Measurements from ENCODE around the gene PRXL2C.

PRXL2C gene

DNA sequence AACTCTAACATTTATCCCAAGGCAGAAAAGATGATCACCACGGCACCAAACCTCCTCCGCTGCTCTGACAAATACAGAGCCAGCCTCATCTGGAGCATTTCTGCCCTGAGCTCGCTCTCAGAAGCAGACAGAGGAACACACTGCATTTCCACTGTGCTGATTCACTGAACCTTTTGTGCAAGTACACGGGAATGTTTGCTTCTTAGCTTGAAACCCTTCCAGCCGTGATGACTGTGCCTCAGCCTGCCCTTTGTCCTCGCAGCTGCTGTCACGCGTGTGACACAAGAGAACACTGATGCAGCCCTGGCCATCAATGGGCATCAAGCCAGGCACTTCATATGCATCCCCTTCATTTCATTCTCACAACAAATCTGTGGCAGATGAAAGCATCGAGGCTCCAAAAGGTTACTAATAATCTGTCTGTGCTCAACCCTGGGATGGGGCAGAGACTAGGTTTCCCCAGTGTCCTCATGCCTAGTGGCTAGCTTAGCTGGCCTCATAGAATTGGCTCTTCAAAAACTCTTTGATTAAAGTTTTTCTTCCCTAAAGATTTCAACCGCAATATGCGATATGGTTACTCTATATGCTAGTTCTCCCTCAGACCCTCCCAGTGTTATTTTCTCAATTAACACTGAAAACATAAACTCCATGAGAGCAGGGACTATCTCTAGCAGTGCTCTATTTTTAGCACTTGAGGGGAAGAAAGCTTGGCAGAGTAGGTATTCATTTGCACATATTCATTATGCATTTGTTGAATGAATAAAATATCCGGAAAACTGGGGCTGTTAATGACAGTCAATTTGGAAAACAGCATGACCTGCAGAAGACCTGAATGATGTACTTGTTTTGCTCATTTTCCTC, 42.8 kb downstream of the PRXL2C start:
- DNase-seq, result no peak

DNA sequence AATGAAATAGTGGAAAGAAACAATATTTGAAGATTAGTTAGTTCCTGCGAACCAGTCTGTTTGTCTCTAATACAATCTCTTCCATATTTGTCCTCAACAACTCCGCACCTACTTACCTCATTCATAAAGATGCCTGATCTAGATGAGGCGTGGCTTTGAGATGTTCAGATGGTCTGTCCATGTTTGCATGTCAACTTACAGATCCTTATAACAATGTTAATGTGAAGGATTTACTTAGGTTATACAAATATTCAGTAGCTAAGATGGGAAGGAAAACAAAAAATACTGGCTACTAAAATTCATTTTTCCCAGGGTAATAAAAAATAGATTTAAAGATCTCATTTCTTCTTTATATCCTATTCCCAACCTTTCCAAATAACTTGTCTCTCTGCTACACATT, 43.8 kb downstream of the PRXL2C start:
- DNase-seq, result no peak

DNA sequence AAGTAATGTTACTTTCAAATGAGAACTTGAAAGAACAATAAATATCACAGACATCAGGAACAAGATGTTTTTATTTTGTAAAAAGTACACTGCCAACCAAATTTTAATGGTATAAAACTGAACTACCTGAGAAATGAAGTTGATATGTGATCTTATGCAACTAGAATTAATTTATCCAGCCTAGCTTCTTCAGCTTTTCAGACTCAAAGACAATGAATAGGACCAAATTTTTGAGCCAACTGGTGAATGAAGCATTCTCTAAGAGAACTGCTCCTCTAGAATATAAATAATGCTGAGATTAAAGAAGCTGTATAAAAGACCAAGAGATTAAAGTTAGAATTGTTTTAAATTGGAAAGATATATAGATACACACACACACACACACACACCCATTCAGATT, 45.4 kb downstream of the PRXL2C start:
- no peak for DNase-seq

GRCh38 chr9:96607971-96608370, 47.1 kb downstream of the PRXL2C start:
- DNase-seq, result no peak

- DNase-seq, result no peak
Observed at GRCh38 chr9:96605328-96605727, 49.8 kb downstream of the PRXL2C start.

GRCh38 chr9:96604004-96604319, 51.2 kb downstream of the PRXL2C start:
- no peak for DNase-seq

DNA sequence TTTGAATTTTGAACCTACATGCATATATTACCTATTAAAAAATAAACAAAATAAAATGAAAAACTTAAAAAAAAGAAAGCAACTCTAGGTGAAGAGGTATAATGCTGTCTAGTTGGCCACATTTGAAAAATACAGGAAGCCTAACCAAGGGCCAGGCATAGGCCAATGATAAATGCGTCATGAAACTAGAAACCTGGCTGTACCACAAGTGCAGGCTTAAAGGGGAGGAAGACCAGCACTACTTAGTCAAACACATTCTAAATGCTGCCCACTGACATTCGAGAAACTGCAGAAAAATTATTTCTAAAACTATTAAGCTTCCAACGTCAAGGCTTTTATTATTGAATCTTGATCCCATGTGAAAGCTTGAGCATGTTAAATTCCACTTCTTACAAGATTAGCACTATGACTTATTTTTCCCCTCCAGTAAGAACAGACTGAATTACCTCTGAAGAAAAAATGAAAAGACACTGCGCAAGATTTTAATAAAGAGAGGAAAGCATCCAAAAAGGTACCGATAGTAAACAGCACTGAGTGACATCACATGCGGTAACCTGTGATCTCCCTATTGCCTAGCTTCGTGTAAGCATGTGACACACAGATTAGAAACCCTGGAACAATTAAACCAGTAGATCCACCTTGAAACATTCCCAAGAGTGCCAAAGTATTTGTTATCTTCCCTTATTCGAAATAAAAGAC, 51.7 kb downstream of the PRXL2C start:
- DNase-seq, result no peak

DNA sequence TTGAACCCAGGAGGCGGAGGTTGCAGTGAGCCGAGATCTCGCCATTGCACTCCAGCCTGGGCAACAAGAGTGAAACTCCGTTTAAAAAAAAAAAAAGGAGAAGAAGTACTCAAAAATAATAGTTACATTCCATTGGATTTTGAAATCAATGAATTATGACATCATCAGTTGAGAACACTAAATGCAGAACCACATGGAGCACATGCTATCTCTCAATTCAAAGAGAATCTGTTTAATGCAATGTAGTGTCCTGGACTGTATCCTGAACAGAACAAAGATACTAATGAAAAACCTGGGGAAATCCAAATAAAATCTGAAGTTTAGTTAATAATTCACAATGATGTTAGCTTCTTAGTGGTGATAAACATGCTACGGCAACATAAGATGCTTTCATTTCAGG, 55.8 kb downstream of the PRXL2C start:
- no peak for DNase-seq

DNA sequence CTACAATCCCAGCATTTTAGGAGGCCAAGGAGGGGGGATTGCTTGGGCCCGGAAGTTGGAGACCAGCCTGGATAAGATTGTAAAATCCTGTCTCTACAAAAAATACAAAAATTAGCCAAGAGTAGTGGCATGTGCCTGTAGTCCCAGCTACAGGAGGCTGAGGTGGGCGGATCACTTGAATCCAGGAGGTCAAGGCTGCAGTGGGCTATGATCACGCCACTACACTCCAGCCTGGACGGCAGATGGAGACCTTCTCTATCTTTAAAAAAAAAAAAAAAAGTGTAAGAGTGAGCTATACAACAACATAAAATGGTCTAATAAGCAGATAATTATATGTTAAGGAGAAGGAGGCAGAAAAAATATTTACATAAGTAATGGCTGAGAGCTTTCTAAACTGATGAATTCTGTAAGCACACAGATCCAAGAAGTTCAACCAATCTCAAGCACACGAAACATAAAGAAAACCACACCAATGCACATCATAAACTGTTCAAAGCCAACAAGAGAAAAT, 58.5 kb downstream of the PRXL2C start:
- no peak for DNase-seq

All from activated CD4-positive, alpha-beta T cell treated with anti-CD3 and anti-CD28 coated beads, Interleukin-2, amount 50 U/mL, for 4 hours (primary cell).